H9 (cell line): ENCODE measurements around the gene GRIK1. TPM values are rescaled to one million over a fixed set of nuclear protein-coding genes. Genes with fewer than 3 reads are reported as not detected.

Experiments
- DNase-seq: peaks from one replicate; pipeline ENCODE4 v3.0.0-alpha.2; 2017
- H2AFZ ChIP-seq: one replicate; pipeline ENCODE4 v1.6.1; 2013; ENCODE audit warnings: mild to moderate bottlenecking, low read length, control low read depth, moderate library complexity
- H2AK5ac ChIP-seq: 2 replicates; pipeline ENCODE4 v1.6.1; 2013; ENCODE audit warnings: low read length, control low read depth, mixed read lengths; ENCODE audit not compliant: insufficient read length
- H2BK120ac ChIP-seq: one replicate; pipeline ENCODE4 v1.6.1; 2013; ENCODE audit warnings: low read depth, mild to moderate bottlenecking, low read length, control low read depth, inconsistent platforms; ENCODE audit not compliant: poor library complexity, severe bottlenecking
- H2BK12ac ChIP-seq: 2 replicates; pipeline ENCODE4 v1.6.1; 2013; ENCODE audit warnings: low read length, control low read depth, mixed read lengths, low read depth; ENCODE audit not compliant: insufficient read length
- H2BK15ac ChIP-seq: 2 replicates; pipeline ENCODE4 v1.6.1; 2013; ENCODE audit warnings: low read depth, low read length, control low read depth
- H2BK20ac ChIP-seq: one replicate; pipeline ENCODE4 v1.6.1; 2013; ENCODE audit warnings: low read depth, mild to moderate bottlenecking, low read length, control low read depth, inconsistent platforms; ENCODE audit not compliant: poor library complexity, severe bottlenecking
- H2BK5ac ChIP-seq: 2 replicates; pipeline ENCODE4 v1.6.1; 2013; ENCODE audit warnings: low read length, control low read depth, mixed read lengths; ENCODE audit not compliant: insufficient read length
- H3K14ac ChIP-seq: 2 replicates; pipeline ENCODE4 v1.6.1; 2013; ENCODE audit warnings: low read length, control low read depth; ENCODE audit not compliant: insufficient read depth
- H3K18ac ChIP-seq: 2 replicates; pipeline ENCODE4 v1.6.1; 2013; ENCODE audit warnings: low read depth, mild to moderate bottlenecking, mixed read lengths, low read length, control low read depth; ENCODE audit not compliant: insufficient read length
- H3K23ac ChIP-seq: 2 replicates; pipeline ENCODE4 v1.6.1; 2013; ENCODE audit warnings: low read length, control low read depth, mixed read lengths, low read depth; ENCODE audit not compliant: insufficient read length
- H3K23me2 ChIP-seq: 2 replicates; pipeline ENCODE4 v1.6.1; 2013; ENCODE audit warnings: low read depth, mild to moderate bottlenecking, mixed read lengths, low read length, control low read depth; ENCODE audit not compliant: insufficient read length, poor library complexity, severe bottlenecking
- H3K27ac ChIP-seq: 2 replicates; pipeline ENCODE4 v1.5.1; 2013; ENCODE audit warnings: low read length, control low read depth, mixed read lengths, low read depth; ENCODE audit not compliant: insufficient read length
- H3K27me3 ChIP-seq: 2 replicates; pipeline ENCODE4 v1.6.1; 2013; ENCODE audit warnings: low read length, control low read depth, inconsistent platforms; ENCODE audit not compliant: insufficient read depth
- H3K4ac ChIP-seq: 2 replicates; pipeline ENCODE4 v1.6.1; 2013; ENCODE audit warnings: low read depth, mild to moderate bottlenecking, control low read depth, inconsistent platforms, low read length, moderate library complexity
- H3K4me1 ChIP-seq: 2 replicates; pipeline ENCODE4 v1.6.1; 2013; ENCODE audit warnings: low read length, control low read depth, inconsistent platforms; ENCODE audit not compliant: insufficient read depth
- H3K4me2 ChIP-seq: 2 replicates; pipeline ENCODE4 v1.6.1; 2013; ENCODE audit warnings: low read length, control low read depth, mixed read lengths; ENCODE audit not compliant: insufficient read length, insufficient read depth
- H3K56ac ChIP-seq: 2 replicates; pipeline ENCODE4 v1.6.1; 2013; ENCODE audit warnings: low read depth, mild to moderate bottlenecking, mixed read lengths, low read length, control low read depth; ENCODE audit not compliant: insufficient read length
- H3K79me1 ChIP-seq: 2 replicates; pipeline ENCODE4 v1.6.1; 2013; ENCODE audit warnings: low read depth, mild to moderate bottlenecking, moderate library complexity, low read length, control low read depth, inconsistent platforms; ENCODE audit not compliant: insufficient read depth, poor library complexity, severe bottlenecking
- H3K79me2 ChIP-seq: 2 replicates; pipeline ENCODE4 v1.6.1; 2013; ENCODE audit warnings: low read length, control low read depth, inconsistent platforms; ENCODE audit not compliant: insufficient read depth
- H3K9ac ChIP-seq: 2 replicates; pipeline ENCODE4 v1.6.1; 2013; ENCODE audit warnings: low read length, control low read depth, mixed read lengths; ENCODE audit not compliant: insufficient read length; ENCODE audit errors: extremely low read depth
- H3K9me3 ChIP-seq: one replicate; pipeline ENCODE4 v1.6.1; 2013; ENCODE audit warnings: low read depth, low read length, inconsistent platforms; ENCODE audit not compliant: control insufficient read depth
- H3T11ph ChIP-seq: one replicate; pipeline ENCODE4 v1.6.1; 2013; ENCODE audit warnings: mild to moderate bottlenecking, low read length, control low read depth, inconsistent platforms
- H4K20me1 ChIP-seq: one replicate; pipeline ENCODE4 v1.6.1; 2013; ENCODE audit not compliant: control insufficient read depth, insufficient read length, insufficient read depth
- H4K5ac ChIP-seq: 2 replicates; pipeline ENCODE4 v1.6.1; 2013; ENCODE audit warnings: low read depth, mild to moderate bottlenecking, mixed read lengths, low read length, control low read depth; ENCODE audit not compliant: insufficient read length
- H4K8ac ChIP-seq: replicated peaks from 2 replicates; pipeline ENCODE4 v1.6.1; 2013; ENCODE audit warnings: low read length, control low read depth, mixed read lengths, low read depth; ENCODE audit not compliant: insufficient read length
- H4K91ac ChIP-seq: 2 replicates; pipeline ENCODE4 v1.6.1; 2013; ENCODE audit warnings: low read depth, mild to moderate bottlenecking, moderate library complexity, mixed read lengths, low read length, control low read depth; ENCODE audit not compliant: insufficient read length
- H3K27ac Mint-ChIP-seq, 3 experiments: 2 replicates in 2 of 3; 3 replicates in 1 of 3; pipeline ENCODE4 v1.8.0; 2020 to 2021; ENCODE audit warnings: mixed read lengths in 3 of 3, mild to moderate bottlenecking in 1 of 3, moderate library complexity in 1 of 3
- H3K27me3 Mint-ChIP-seq: 2 replicates; pipeline ENCODE4 v1.8.0; 2021; ENCODE audit warnings: low read depth, mild to moderate bottlenecking, moderate library complexity, mixed read lengths
- H3K36me3 Mint-ChIP-seq, 3 experiments: 2 replicates in 2 of 3; 3 replicates in 1 of 3; pipeline ENCODE4 v1.8.0; 2020 to 2021; ENCODE audit warnings: low read depth in 3 of 3, mixed read lengths in 3 of 3; ENCODE audit not compliant: insufficient read depth in 1 of 3
- H3K4me1 Mint-ChIP-seq, 2 experiments: 2 replicates each; pipeline ENCODE4 v1.8.0; 2020; ENCODE audit warnings: mixed read lengths in 2 of 2
- H3K4me3 Mint-ChIP-seq, 2 experiments: 2 replicates in 1 of 2; 3 replicates in 1 of 2; pipeline ENCODE4 v1.8.0; 2020 to 2021; ENCODE audit warnings: mild to moderate bottlenecking in 2 of 2, mixed read lengths in 2 of 2, moderate library complexity in 1 of 2
- H3K9me3 Mint-ChIP-seq, 2 experiments: 2 replicates in 1 of 2; 3 replicates in 1 of 2; pipeline ENCODE4 v1.8.0; 2020; ENCODE audit warnings: mild to moderate bottlenecking in 2 of 2, mixed read lengths in 2 of 2, moderate library complexity in 1 of 2
- CTCF ChIP-seq: fragments of 200-600 bp; sonication (generic); conservative IDR thresholded peaks from 3 replicates; pipeline ENCODE4 v1.8.0; 2021; ENCODE audit warnings: antibody characterized with exemption, mild to moderate bottlenecking
- WGBS: extraction: QIAGEN DNeasy Blood & Tissue Kit; methylation state at CpG from one replicate; pipeline ENCODE4 v1.1.7; 2013; ENCODE audit warnings: missing lambda C conversion rate, low lambda C conversion rate, mixed read lengths; ENCODE audit not compliant: insufficient read length; ENCODE audit errors: extremely low coverage; 5-methylcytosine and 5-hydroxymethylcytosine counted together
- total RNA-seq: library from RNA; stranded (reverse); gene quantifications from 2 replicates; pipeline ENCODE4 v1.2.1, GENCODE V29; 2021

Gene GRIK1
- total RNA-seq, 1 experiment from 2014 or later = not detected

- H3K27me3 Mint-ChIP-seq = no peaks in the 10 kb centered on the region
- no peak overlapping the region for H3K9ac ChIP-seq
- H3K27me3 ChIP-seq = no peaks in the 10 kb centered on the region
- H4K8ac ChIP-seq = no peak overlapping the region
- no peaks in the 10 kb centered on the region for H3K79me1 ChIP-seq
- H3K23ac ChIP-seq = no peak overlapping the region
- no peak overlapping the region for H3T11ph ChIP-seq
- TF ChIP-seq CTCF = no peak
- H3K4me2 ChIP-seq = no peak overlapping the region
- no peak overlapping the region for H2AK5ac ChIP-seq
- H3K27ac Mint-ChIP-seq = no peak overlapping the region
- no peak overlapping the region for H2AFZ ChIP-seq
- H2BK120ac ChIP-seq = no peak overlapping the region
- no peak overlapping the region for H4K5ac ChIP-seq
- no peak overlapping the region for H2BK5ac ChIP-seq
- no peaks in the 10 kb centered on the region for H3K36me3 Mint-ChIP-seq
- H3K4ac ChIP-seq = no peak overlapping the region
- H3K9me3 Mint-ChIP-seq = no peaks in the 10 kb centered on the region
- no peaks in the 10 kb centered on the region for H4K20me1 ChIP-seq
- H3K27ac ChIP-seq = no peak overlapping the region
- no peaks in the 10 kb centered on the region for H3K23me2 ChIP-seq
- H2BK12ac ChIP-seq = no peak overlapping the region
- H3K79me2 ChIP-seq = no peaks in the 10 kb centered on the region
- H3K18ac ChIP-seq = no peak overlapping the region
- H3K56ac ChIP-seq = no peak overlapping the region
- H3K4me1 ChIP-seq = no peaks in the 10 kb centered on the region
- H3K9me3 ChIP-seq = no peaks in the 10 kb centered on the region
- no peak for DNase-seq
- no peak overlapping the region for H3K14ac ChIP-seq
- H2BK20ac ChIP-seq = no peak overlapping the region
- no CpG with 5 or more reads among the region's 2 CpGs for WGBS
- H2BK15ac ChIP-seq = no peak overlapping the region
- no peak overlapping the region for H3K4me3 Mint-ChIP-seq
- H4K91ac ChIP-seq = no peak overlapping the region
- H3K4me1 Mint-ChIP-seq = no peaks in the 10 kb centered on the region
Observed at GRCh38 chr21:29555601-29556000, 384.2 kb downstream of the GRIK1 start.
